Lower leg skin (tissue), 4 donors: Measurements from ENCODE around the gene MAP4K1. TPM values are rescaled to one million over a fixed set of nuclear protein-coding genes. Genes with fewer than 3 reads are reported as not detected.

Experiments
- DNase-seq, 2 donors: peaks; one replicate each; pipeline ENCODE4 v3.0.0-alpha.2; 2019; ENCODE audit warnings: low spot score in 2 of 2
- H3K4me3 ChIP-seq: fragments of 200-600 bp; sonication (generic); 2 replicates; pipeline ENCODE4 v1.5.1; 2017; ENCODE audit warnings: mild to moderate bottlenecking, low read depth; ENCODE audit not compliant: poor library complexity, severe bottlenecking
- POLR2A ChIP-seq, 2 donors: fragments of 450-650 bp; IDR thresholded peaks; one replicate each; pipeline ENCODE4 v1.6.1; 2016 to 2017; ENCODE audit warnings: antibody characterized with exemption in 2 of 2, mild to moderate bottlenecking in 1 of 2, moderate library complexity in 1 of 2
- WGBS, 2 donors: methylation state at CpG; one replicate each; pipeline ENCODE4 v1.1.5; 2018; 5-methylcytosine and 5-hydroxymethylcytosine counted together
- intact Hi-C: fragments of 100-400 bp; cut with DNase I; formaldehyde crosslinking; loops from one replicate; pipeline ENCODE4 v1.15.0; 2023; ENCODE audit warnings: low total_unique reads
- total RNA-seq, 4 donors: library from RNA; depleted of rRNA; stranded (reverse); fragments of >200 nt; gene quantifications; one replicate each; pipeline ENCODE4 v1.1.0, GENCODE V29; 2016
- TF ChIP-seq, protein P1 (sequence below), 3 donors: fragments of 450-650 bp; IDR thresholded peaks; one replicate each; pipeline ENCODE4 v1.5.1; 2016; ENCODE audit warnings: antibody characterized with exemption in 3 of 3, mild to moderate bottlenecking in 3 of 3, moderate library complexity in 2 of 3

The MAP4K1 gene
- total RNA-seq, 4 donors from 2014 or later = 0.80 to 9.8 (median 5.6) TPM

DNA sequence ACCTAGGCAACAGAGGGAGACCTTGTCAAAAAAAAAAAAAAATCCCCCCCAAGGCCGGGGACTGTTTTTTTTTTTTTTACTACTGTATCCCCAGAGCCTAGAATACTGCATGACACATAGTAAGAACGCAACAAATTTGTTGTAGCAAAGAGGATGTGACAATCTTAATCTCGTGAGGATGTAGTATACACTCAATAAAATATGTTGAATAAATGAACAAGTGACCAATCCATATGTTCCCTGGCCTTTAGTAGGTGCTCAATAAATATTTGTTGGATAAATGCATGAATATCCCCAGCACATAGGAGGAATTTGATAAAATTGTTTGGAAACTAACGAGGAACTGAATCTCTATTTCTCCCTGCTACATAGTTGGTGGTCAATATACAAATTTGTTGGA is 75.7 kb downstream of the MAP4K1 start:
- intact Hi-C loops = no loop called here
- H3K4me3 ChIP-seq = no peak overlapping the region
- WGBS, 2 donors = 82 to 90% methylated on average over 4 of the region's 4 CpGs
- no peak for TF ChIP-seq POLR2A (IDR thresholded peaks at IDR 0.05)
- TF ChIP-seq, protein P1, sequence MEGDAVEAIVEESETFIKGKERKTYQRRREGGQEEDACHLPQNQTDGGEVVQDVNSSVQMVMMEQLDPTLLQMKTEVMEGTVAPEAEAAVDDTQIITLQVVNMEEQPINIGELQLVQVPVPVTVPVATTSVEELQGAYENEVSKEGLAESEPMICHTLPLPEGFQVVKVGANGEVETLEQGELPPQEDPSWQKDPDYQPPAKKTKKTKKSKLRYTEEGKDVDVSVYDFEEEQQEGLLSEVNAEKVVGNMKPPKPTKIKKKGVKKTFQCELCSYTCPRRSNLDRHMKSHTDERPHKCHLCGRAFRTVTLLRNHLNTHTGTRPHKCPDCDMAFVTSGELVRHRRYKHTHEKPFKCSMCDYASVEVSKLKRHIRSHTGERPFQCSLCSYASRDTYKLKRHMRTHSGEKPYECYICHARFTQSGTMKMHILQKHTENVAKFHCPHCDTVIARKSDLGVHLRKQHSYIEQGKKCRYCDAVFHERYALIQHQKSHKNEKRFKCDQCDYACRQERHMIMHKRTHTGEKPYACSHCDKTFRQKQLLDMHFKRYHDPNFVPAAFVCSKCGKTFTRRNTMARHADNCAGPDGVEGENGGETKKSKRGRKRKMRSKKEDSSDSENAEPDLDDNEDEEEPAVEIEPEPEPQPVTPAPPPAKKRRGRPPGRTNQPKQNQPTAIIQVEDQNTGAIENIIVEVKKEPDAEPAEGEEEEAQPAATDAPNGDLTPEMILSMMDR (IDR thresholded peaks at IDR 0.05) = no peak
- no peak for DNase-seq

DNA sequence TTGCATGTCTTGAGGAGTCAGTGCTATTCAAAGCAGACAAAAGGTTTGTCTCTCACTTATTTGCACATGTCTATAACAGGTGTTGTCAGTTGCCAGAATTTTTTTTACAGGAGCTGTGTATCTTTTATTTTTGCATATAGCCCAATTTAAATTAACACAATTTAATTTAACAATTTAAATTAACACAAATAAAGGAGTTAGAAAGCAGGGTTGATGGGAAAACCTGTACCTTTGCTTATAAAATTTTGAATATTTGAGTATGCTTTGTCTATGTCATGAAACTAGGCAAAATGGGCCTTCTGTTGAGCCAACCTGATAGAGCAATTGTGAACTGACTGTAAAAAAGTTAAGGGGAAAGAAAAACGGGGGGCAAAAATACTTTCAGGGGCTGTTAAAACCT is 78.0 kb downstream of the MAP4K1 start:
- H3K4me3 ChIP-seq = no peak overlapping the region
- intact Hi-C loops = no loop called here
- TF ChIP-seq, protein P1 (IDR thresholded peaks at IDR 0.05) = no peak
- no peak for TF ChIP-seq POLR2A (IDR thresholded peaks at IDR 0.05)
- 46 to 70% methylated on average over 1 of the region's 1 CpG for whole genome bisulfite sequencing, 2 donors
- no peak for DNase-seq

DNA sequence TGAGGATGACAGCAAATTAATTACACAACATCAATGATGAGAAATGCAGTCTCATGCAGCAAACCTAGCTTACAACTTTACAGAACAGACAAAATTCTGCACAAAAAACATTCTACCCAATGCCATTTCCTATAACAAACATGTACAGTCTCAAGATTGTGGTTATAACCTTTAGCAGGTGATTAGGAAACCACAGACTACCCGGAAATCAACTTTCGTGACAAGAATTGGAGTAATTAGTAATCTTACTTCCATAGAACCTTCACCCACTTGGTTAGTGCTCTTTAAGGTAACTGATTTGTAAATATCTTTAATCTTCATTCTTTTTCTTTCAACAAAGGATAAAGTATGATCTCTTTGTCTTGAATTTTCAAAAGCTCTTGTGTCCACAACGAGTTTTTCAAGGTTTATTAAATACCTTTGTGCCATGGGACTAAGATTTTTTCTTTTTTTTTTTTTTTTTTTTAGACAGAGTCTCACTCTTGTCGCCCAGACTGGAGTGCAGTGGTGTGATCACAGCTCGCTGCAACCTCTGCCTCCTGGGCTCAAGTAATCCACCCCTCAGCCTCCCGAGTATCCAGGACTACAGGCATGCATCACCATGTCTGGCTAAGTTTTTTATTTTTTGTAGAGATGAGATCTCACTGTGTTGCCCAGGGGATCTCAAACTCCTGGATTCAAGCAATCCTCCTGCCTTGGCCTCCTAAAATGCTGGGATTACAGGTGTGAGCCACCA is 78.8 kb downstream of the MAP4K1 start:
- WGBS, 2 donors = 61 to 62% methylated on average over 6 of the region's 6 CpGs
- intact Hi-C loops = no loop called here
- H3K4me3 ChIP-seq = no peak overlapping the region
- no peak for DNase-seq
- TF ChIP-seq, protein P1 (IDR thresholded peaks at IDR 0.05) = no peak
- TF ChIP-seq POLR2A (IDR thresholded peaks at IDR 0.05) = no peak

DNA sequence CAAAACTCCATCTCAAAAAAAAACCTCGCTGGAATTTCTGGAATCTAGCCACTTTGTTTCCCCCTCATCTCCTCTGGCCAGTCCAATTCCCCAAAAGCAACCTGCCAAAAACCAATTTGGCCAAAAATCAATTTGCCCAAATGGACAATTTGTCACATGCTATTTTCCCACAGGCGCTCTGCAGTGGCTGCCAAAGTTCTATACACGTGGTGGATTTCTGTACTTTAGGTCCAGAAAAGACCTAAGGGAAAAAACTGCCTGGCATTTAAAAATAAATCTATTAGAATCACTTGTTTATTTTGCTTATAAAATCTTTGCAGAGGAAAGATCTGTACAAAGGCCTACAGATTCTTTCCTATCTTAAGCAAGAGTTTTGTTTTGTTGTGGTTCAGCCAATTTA is 79.4 kb downstream of the MAP4K1 start:
- 32 to 45% methylated on average over 3 of the region's 3 CpGs for WGBS, 2 donors

More for the DNA sequence above, 79.4 kb downstream of the MAP4K1 start:
- DNase-seq = no peak
- intact Hi-C loops = no loop called here
- H3K4me3 ChIP-seq = no peak overlapping the region
- TF ChIP-seq, protein P1 (IDR thresholded peaks at IDR 0.05) = no peak
- no peak for TF ChIP-seq POLR2A (IDR thresholded peaks at IDR 0.05)

Other genes starting within 250 kb of the MAP4K1 start
- gene PSMD8, start 243.4 kb downstream of the MAP4K1 start, total RNA-seq = 100 to 1,000 TPM; 222 to 319 (median 311) TPM
- gene GGN, start 229.9 kb downstream of the MAP4K1 start, total RNA-seq = 1 to 10 TPM in 3 of 4 donors, under 1 TPM in 1; 0.36 to 1.9 (median 1.5) TPM
- 1 to 10 TPM in 2 of 4 donors, under 1 TPM in 2; 0.34 to 1.9 (median 1.1) TPM for gene SPRED3, start 229.3 kb downstream of the MAP4K1 start, total RNA-seq
- 10 to 100 TPM; 53.6 to 68.5 (median 60.7) TPM for gene FAM98C, start 214.9 kb downstream of the MAP4K1 start, total RNA-seq
- 1 to 10 TPM; 1.3 to 2.3 (median 1.7) TPM for gene RASGRP4, start 191.7 kb downstream of the MAP4K1 start, total RNA-seq
- gene RYR1, start 184.3 kb downstream of the MAP4K1 start, total RNA-seq = 10 to 100 TPM in 3 of 4 donors, 1 to 10 TPM in 1; 8.4 to 35.1 (median 16.6) TPM
- gene EIF3K, start 1.2 kb upstream of the MAP4K1 start, total RNA-seq = 100 to 1,000 TPM; 417 to 543 (median 453) TPM
- gene ACTN4, start 29.7 kb upstream of the MAP4K1 start, total RNA-seq = 100 to 1,000 TPM; 411 to 572 (median 469) TPM
- gene CAPN12, start 126.5 kb upstream of the MAP4K1 start, total RNA-seq = 10 to 100 TPM in 3 of 4 donors, 1 to 10 TPM in 1; 7.6 to 20.0 (median 12.9) TPM
- 1,000 to 10,000 TPM in 1 of 4 donors, 100 to 1,000 TPM in 2, 10 to 100 TPM in 1; 36.0 to 1,062 (median 348) TPM for gene LGALS7, start 155.6 kb upstream of the MAP4K1 start, total RNA-seq
- 1,000 to 10,000 TPM; 3,936 to 6,716 (median 4,891) TPM for gene LGALS7B, start 171.2 kb upstream of the MAP4K1 start, total RNA-seq
- 1 to 10 TPM; 1.1 to 2.7 (median 1.9) TPM for gene LGALS4, start 195.0 kb upstream of the MAP4K1 start, total RNA-seq
- 100 to 1,000 TPM in 2 of 4 donors, 10 to 100 TPM in 2; 59.4 to 197 (median 109) TPM for gene ECH1, start 213.8 kb upstream of the MAP4K1 start, total RNA-seq
- 100 to 1,000 TPM; 147 to 203 (median 177) TPM for gene HNRNPL, start 232.0 kb upstream of the MAP4K1 start, total RNA-seq